Stomach (tissue), 9 donors: ENCODE data around the gene NSD1. TPM values are rescaled to one million over a fixed set of nuclear protein-coding genes. Genes with fewer than 3 reads are reported as not detected.

ENCODE experiments used
- DNase-seq, 2 donors: peaks; one replicate each; pipeline versions ENCODE4 v3.0.0 to v3.0.0-alpha.2; 2013 to 2019
- H3K27ac ChIP-seq, 5 donors: fragments of 200-600 bp in 4 of 5; sonication (generic) in 4 of 5; one replicate each; pipeline ENCODE4 v1.5.1; 2013 to 2019; ENCODE audit warnings: mild to moderate bottlenecking in 1 of 5, moderate library complexity in 1 of 5
- H3K27me3 ChIP-seq, 3 donors: fragments of 200-600 bp; sonication (generic); one replicate each; pipeline ENCODE4 v1.5.1; 2017 to 2019; ENCODE audit warnings: mixed run types in 1 of 3
- H3K36me3 ChIP-seq, 4 donors: fragments of 200-600 bp; sonication (generic); 1 replicate in 3 of 4; 2 replicates in 1 of 4; pipeline ENCODE4 v1.5.1; 2016 to 2019
- H3K4me1 ChIP-seq, 4 donors: fragments of 200-600 bp; sonication (generic); one replicate each; pipeline ENCODE4 v1.5.1; 2016 to 2019
- H3K4me3 ChIP-seq, 4 donors: fragments of 200-600 bp; sonication (generic) in 3 of 4; one replicate each; pipeline ENCODE4 v1.5.1; 2016 to 2019; ENCODE audit warnings: mild to moderate bottlenecking in 1 of 4
- H3K9me3 ChIP-seq, 4 donors: fragments of 200-600 bp; sonication (generic); one replicate each; pipeline ENCODE4 v1.5.1; 2016 to 2019
- EP300 ChIP-seq: sonication (generic); formaldehyde crosslinking; IDR thresholded peaks from one replicate; pipeline ENCODE4 v1.6.1; 2017; ENCODE audit warnings: antibody characterized with exemption
- POLR2A ChIP-seq, 4 donors: fragments of 450-650 bp; IDR thresholded peaks; one replicate each; pipeline ENCODE4 v1.6.1; 2016; ENCODE audit warnings: antibody characterized with exemption in 4 of 4, control low read depth in 2 of 4, mild to moderate bottlenecking in 1 of 4, moderate library complexity in 1 of 4
- POLR2AphosphoS5 ChIP-seq, 3 donors: sonication (generic); formaldehyde crosslinking; IDR thresholded peaks; one replicate each; pipeline ENCODE4 v1.6.1; 2016; ENCODE audit warnings: antibody characterized with exemption in 3 of 3
- WGBS, 5 donors: extraction: QIAGEN DNeasy Blood & Tissue Kit in 3 of 5; methylation state at CpG; one replicate each; pipeline versions ENCODE4 v1.1.5 to v1.1.7; 2013 to 2018; 5-methylcytosine and 5-hydroxymethylcytosine counted together
- intact Hi-C: fragments of 100-400 bp; cut with DNase I; formaldehyde crosslinking; loops from one replicate; pipeline ENCODE4 v1.15.1; 2023; ENCODE audit warnings: low total_unique reads
- polyA plus RNA-seq, 3 donors: library from polyadenylated mRNA; stranded (reverse); fragments of 200-250 nt; gene quantifications; one replicate each; pipeline ENCODE4 v1.2.3, GENCODE V29; 2013
- total RNA-seq, 5 donors: library from RNA; depleted of rRNA; stranded (reverse); fragments of >200 nt; gene quantifications; one replicate each; pipeline versions ENCODE4 v1.1.0 to v1.2.3, GENCODE V29; 2014 to 2016
- TF ChIP-seq, protein P1 (sequence below), 7 experiments: fragments of 450-650 bp in 4 of 7; fragments of 200-600 bp in 3 of 7; sonication (generic) in 3 of 7; IDR thresholded peaks; one replicate each; pipeline ENCODE4 v1.5.1; 2016 to 2019; ENCODE audit warnings: antibody characterized with exemption in 7 of 7, control low read depth in 2 of 7, mild to moderate bottlenecking in 1 of 7
- donor health status: healthy with polysubstance abuse.
- donor health status: Bipolar disorder and iron deficiency.
- donor health status: healthy.

The NSD1 gene
- total and polyA plus RNA-seq, 8 donors, result 5.1 to 69.9 (median 23.5) TPM

DNA sequence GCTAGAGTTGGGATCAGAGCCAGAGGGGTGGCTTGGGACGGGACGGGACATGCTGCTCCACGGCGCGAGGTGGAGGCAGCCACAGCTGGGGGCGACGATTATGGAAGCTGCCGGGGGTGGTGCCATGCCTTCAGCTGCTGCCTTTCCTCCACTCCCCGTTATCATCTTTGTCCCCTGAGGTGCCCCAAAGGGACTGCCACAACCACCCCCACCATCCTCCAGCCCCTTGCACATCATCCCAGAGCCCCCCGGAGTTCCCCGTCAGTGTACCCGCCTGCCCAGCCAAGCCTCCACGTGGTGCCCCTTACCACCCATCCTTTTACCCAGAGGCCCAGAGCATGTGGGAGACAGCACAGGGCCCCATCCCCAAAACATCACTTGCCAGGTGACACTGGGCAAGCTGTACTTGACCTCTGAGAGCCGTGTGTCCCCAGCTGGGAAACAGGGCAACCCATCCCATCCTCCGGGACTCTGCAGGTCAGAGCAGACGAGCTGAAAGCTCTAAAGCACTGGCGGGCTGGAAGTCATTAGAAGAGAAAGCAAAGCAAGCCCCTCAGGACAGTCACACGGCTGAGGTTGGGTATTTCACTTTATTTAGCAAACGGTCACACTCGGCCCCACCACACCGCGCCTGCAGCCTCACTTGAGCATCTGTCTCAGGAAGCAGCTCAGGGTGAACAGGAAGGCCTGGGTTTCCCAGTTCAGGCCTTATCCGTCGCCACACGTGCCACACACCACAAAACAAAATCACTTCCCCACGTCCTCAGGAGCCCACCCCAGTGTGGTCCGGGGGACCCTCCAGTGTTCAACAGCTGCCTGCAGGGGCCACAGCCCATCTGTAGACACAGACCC lies 197.6 kb downstream of the NSD1 start:
- DNase-seq, result no peak
- peaks cover 0 to 8% (median 2%) of the 10 kb centered on the region in 4 donors for H3K4me1 ChIP-seq
- H3K27me3 ChIP-seq, result no peaks in the 10 kb centered on the region
- no peak overlapping the region for H3K27ac ChIP-seq
- H3K36me3 ChIP-seq, result peaks cover 45 to 83% (median 80%) of the 10 kb centered on the region in 4 donors
- no peaks in the 10 kb centered on the region for H3K9me3 ChIP-seq
- intact Hi-C loops, result no loop called here
- H3K4me3 ChIP-seq, result no peak overlapping the region
- no peak for TF ChIP-seq EP300
- no peak for TF ChIP-seq POLR2AphosphoS5 (IDR thresholded peaks at IDR 0.05)
- no peak for TF ChIP-seq POLR2A (IDR thresholded peaks at IDR 0.05)
- TF ChIP-seq, protein P1, sequence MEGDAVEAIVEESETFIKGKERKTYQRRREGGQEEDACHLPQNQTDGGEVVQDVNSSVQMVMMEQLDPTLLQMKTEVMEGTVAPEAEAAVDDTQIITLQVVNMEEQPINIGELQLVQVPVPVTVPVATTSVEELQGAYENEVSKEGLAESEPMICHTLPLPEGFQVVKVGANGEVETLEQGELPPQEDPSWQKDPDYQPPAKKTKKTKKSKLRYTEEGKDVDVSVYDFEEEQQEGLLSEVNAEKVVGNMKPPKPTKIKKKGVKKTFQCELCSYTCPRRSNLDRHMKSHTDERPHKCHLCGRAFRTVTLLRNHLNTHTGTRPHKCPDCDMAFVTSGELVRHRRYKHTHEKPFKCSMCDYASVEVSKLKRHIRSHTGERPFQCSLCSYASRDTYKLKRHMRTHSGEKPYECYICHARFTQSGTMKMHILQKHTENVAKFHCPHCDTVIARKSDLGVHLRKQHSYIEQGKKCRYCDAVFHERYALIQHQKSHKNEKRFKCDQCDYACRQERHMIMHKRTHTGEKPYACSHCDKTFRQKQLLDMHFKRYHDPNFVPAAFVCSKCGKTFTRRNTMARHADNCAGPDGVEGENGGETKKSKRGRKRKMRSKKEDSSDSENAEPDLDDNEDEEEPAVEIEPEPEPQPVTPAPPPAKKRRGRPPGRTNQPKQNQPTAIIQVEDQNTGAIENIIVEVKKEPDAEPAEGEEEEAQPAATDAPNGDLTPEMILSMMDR (IDR thresholded peaks at IDR 0.05), result no peak
- WGBS, 5 donors, result 76 to 85% (median 83%) methylated on average over 24 to 27 of the region's 27 CpGs

GRCh38 chr5:177332031-177332895 lies 198.7 kb downstream of the NSD1 start:
- TF ChIP-seq POLR2AphosphoS5 (IDR thresholded peaks at IDR 0.05), result no peak
- TF ChIP-seq EP300, result no peak
- TF ChIP-seq, protein P1 (IDR thresholded peaks at IDR 0.05), result no peak
- no peak for TF ChIP-seq POLR2A (IDR thresholded peaks at IDR 0.05)
- Histone ChIP-seq H3K4me3 (no peak overlapping the region), H3K27ac (no peak overlapping the region), H3K4me1 (peaks cover 0 to 5% (median 0%) of the 10 kb centered on the region in 4 donors), H3K36me3 (peaks cover 55 to 93% (median 90%) of the 10 kb centered on the region in 4 donors), H3K27me3 (no peaks in the 10 kb centered on the region), H3K9me3 (no peaks in the 10 kb centered on the region)
- intact Hi-C loops, result no loop called here
- 81 to 92% (median 88%) methylated on average over 30 to 35 of the region's 35 CpGs for WGBS, 5 donors
- no peak for DNase-seq

- no peak overlapping the region for H3K27ac ChIP-seq
- no peaks in the 10 kb centered on the region for H3K9me3 ChIP-seq
- H3K36me3 ChIP-seq, result peaks cover 62 to 98% (median 96%) of the 10 kb centered on the region in 4 donors
- TF ChIP-seq POLR2AphosphoS5 (IDR thresholded peaks at IDR 0.05) (no peak), POLR2A (IDR thresholded peaks at IDR 0.05) (no peak), EP300 (no peak)
- TF ChIP-seq, protein P1 (IDR thresholded peaks at IDR 0.05), result no peak
- intact Hi-C loops, result no loop called here
- 86 to 95% (median 93%) methylated on average over 10 to 13 of the region's 13 CpGs for WGBS, 5 donors
- no peak for DNase-seq
- no peak overlapping the region for H3K4me3 ChIP-seq
- H3K27me3 ChIP-seq, result no peaks in the 10 kb centered on the region
- peaks cover 0 to 5% (median 0%) of the 10 kb centered on the region in 4 donors for H3K4me1 ChIP-seq
These were observed 199.3 kb downstream of the NSD1 start for GRCh38 chr5:177332896-177333260.

GRCh38 chr5:177333420-177334154 lies 200.0 kb downstream of the NSD1 start:
- Histone ChIP-seq H3K36me3 (peaks cover 69 to 100% (median 99%) of the 10 kb centered on the region in 4 donors), H3K4me1 (peaks cover 0 to 6% (median 0%) of the 10 kb centered on the region in 4 donors), H3K4me3 (no peak overlapping the region), H3K27ac (no peak overlapping the region), H3K9me3 (no peaks in the 10 kb centered on the region), H3K27me3 (no peaks in the 10 kb centered on the region)
- no peak for DNase-seq
- TF ChIP-seq EP300 (no peak), POLR2AphosphoS5 (IDR thresholded peaks at IDR 0.05) (no peak), POLR2A (IDR thresholded peaks at IDR 0.05) (no peak)
- TF ChIP-seq, protein P1 (IDR thresholded peaks at IDR 0.05), result no peak
- WGBS, 5 donors, result 90 to 94% (median 92%) methylated on average over 13 to 16 of the region's 16 CpGs
- intact Hi-C loops, result no loop called here
